ENCODE results near the gene NCKAP5.

- TF ChIP-seq CTCF (IDR thresholded peaks at IDR 0.05; ENCODE audit: insufficient read depth, low read depth, low read length), result no peak
- TF ChIP-seq EZH2 (IDR thresholded peaks at IDR 0.05; ENCODE audit: insufficient read depth, low read length), result no peak
Observed at GRCh38 chr2:133090358-133090757, 477.9 kb downstream of the NCKAP5 start.
